H9 (cell line): ENCODE measurements around the gene IPPK. TPM values are rescaled to one million over a fixed set of nuclear protein-coding genes. Genes with fewer than 3 reads are reported as not detected.

Source experiments
- DNase-seq: peaks from one replicate; pipeline ENCODE4 v3.0.0-alpha.2; 2017
- H2AFZ ChIP-seq: one replicate; pipeline ENCODE4 v1.6.1; 2013; ENCODE audit warnings: mild to moderate bottlenecking, low read length, control low read depth, moderate library complexity
- H2AK5ac ChIP-seq: 2 replicates; pipeline ENCODE4 v1.6.1; 2013; ENCODE audit warnings: low read length, control low read depth, mixed read lengths; ENCODE audit not compliant: insufficient read length
- H2BK120ac ChIP-seq: one replicate; pipeline ENCODE4 v1.6.1; 2013; ENCODE audit warnings: low read depth, mild to moderate bottlenecking, low read length, control low read depth, inconsistent platforms; ENCODE audit not compliant: poor library complexity, severe bottlenecking
- H2BK12ac ChIP-seq: 2 replicates; pipeline ENCODE4 v1.6.1; 2013; ENCODE audit warnings: low read length, control low read depth, mixed read lengths, low read depth; ENCODE audit not compliant: insufficient read length
- H2BK15ac ChIP-seq: 2 replicates; pipeline ENCODE4 v1.6.1; 2013; ENCODE audit warnings: low read depth, low read length, control low read depth
- H2BK20ac ChIP-seq: one replicate; pipeline ENCODE4 v1.6.1; 2013; ENCODE audit warnings: low read depth, mild to moderate bottlenecking, low read length, control low read depth, inconsistent platforms; ENCODE audit not compliant: poor library complexity, severe bottlenecking
- H2BK5ac ChIP-seq: 2 replicates; pipeline ENCODE4 v1.6.1; 2013; ENCODE audit warnings: low read length, control low read depth, mixed read lengths; ENCODE audit not compliant: insufficient read length
- H3K14ac ChIP-seq: 2 replicates; pipeline ENCODE4 v1.6.1; 2013; ENCODE audit warnings: low read length, control low read depth; ENCODE audit not compliant: insufficient read depth
- H3K18ac ChIP-seq: 2 replicates; pipeline ENCODE4 v1.6.1; 2013; ENCODE audit warnings: low read depth, mild to moderate bottlenecking, mixed read lengths, low read length, control low read depth; ENCODE audit not compliant: insufficient read length
- H3K23ac ChIP-seq: 2 replicates; pipeline ENCODE4 v1.6.1; 2013; ENCODE audit warnings: low read length, control low read depth, mixed read lengths, low read depth; ENCODE audit not compliant: insufficient read length
- H3K23me2 ChIP-seq: 2 replicates; pipeline ENCODE4 v1.6.1; 2013; ENCODE audit warnings: low read depth, mild to moderate bottlenecking, mixed read lengths, low read length, control low read depth; ENCODE audit not compliant: insufficient read length, poor library complexity, severe bottlenecking
- H3K27ac ChIP-seq: 2 replicates; pipeline ENCODE4 v1.5.1; 2013; ENCODE audit warnings: low read length, control low read depth, mixed read lengths, low read depth; ENCODE audit not compliant: insufficient read length
- H3K27me3 ChIP-seq: 2 replicates; pipeline ENCODE4 v1.6.1; 2013; ENCODE audit warnings: low read length, control low read depth, inconsistent platforms; ENCODE audit not compliant: insufficient read depth
- H3K4ac ChIP-seq: 2 replicates; pipeline ENCODE4 v1.6.1; 2013; ENCODE audit warnings: low read depth, mild to moderate bottlenecking, control low read depth, inconsistent platforms, low read length, moderate library complexity
- H3K4me1 ChIP-seq: 2 replicates; pipeline ENCODE4 v1.6.1; 2013; ENCODE audit warnings: low read length, control low read depth, inconsistent platforms; ENCODE audit not compliant: insufficient read depth
- H3K4me2 ChIP-seq: 2 replicates; pipeline ENCODE4 v1.6.1; 2013; ENCODE audit warnings: low read length, control low read depth, mixed read lengths; ENCODE audit not compliant: insufficient read length, insufficient read depth
- H3K56ac ChIP-seq: 2 replicates; pipeline ENCODE4 v1.6.1; 2013; ENCODE audit warnings: low read depth, mild to moderate bottlenecking, mixed read lengths, low read length, control low read depth; ENCODE audit not compliant: insufficient read length
- H3K79me1 ChIP-seq: 2 replicates; pipeline ENCODE4 v1.6.1; 2013; ENCODE audit warnings: low read depth, mild to moderate bottlenecking, moderate library complexity, low read length, control low read depth, inconsistent platforms; ENCODE audit not compliant: insufficient read depth, poor library complexity, severe bottlenecking
- H3K79me2 ChIP-seq: 2 replicates; pipeline ENCODE4 v1.6.1; 2013; ENCODE audit warnings: low read length, control low read depth, inconsistent platforms; ENCODE audit not compliant: insufficient read depth
- H3K9ac ChIP-seq: 2 replicates; pipeline ENCODE4 v1.6.1; 2013; ENCODE audit warnings: low read length, control low read depth, mixed read lengths; ENCODE audit not compliant: insufficient read length; ENCODE audit errors: extremely low read depth
- H3K9me3 ChIP-seq: one replicate; pipeline ENCODE4 v1.6.1; 2013; ENCODE audit warnings: low read depth, low read length, inconsistent platforms; ENCODE audit not compliant: control insufficient read depth
- H3T11ph ChIP-seq: one replicate; pipeline ENCODE4 v1.6.1; 2013; ENCODE audit warnings: mild to moderate bottlenecking, low read length, control low read depth, inconsistent platforms
- H4K20me1 ChIP-seq: one replicate; pipeline ENCODE4 v1.6.1; 2013; ENCODE audit not compliant: control insufficient read depth, insufficient read length, insufficient read depth
- H4K5ac ChIP-seq: 2 replicates; pipeline ENCODE4 v1.6.1; 2013; ENCODE audit warnings: low read depth, mild to moderate bottlenecking, mixed read lengths, low read length, control low read depth; ENCODE audit not compliant: insufficient read length
- H4K8ac ChIP-seq: replicated peaks from 2 replicates; pipeline ENCODE4 v1.6.1; 2013; ENCODE audit warnings: low read length, control low read depth, mixed read lengths, low read depth; ENCODE audit not compliant: insufficient read length
- H4K91ac ChIP-seq: 2 replicates; pipeline ENCODE4 v1.6.1; 2013; ENCODE audit warnings: low read depth, mild to moderate bottlenecking, moderate library complexity, mixed read lengths, low read length, control low read depth; ENCODE audit not compliant: insufficient read length
- H3K27ac Mint-ChIP-seq, 3 experiments: 2 replicates in 2 of 3; 3 replicates in 1 of 3; pipeline ENCODE4 v1.8.0; 2020 to 2021; ENCODE audit warnings: mixed read lengths in 3 of 3, mild to moderate bottlenecking in 1 of 3, moderate library complexity in 1 of 3
- H3K27me3 Mint-ChIP-seq: 2 replicates; pipeline ENCODE4 v1.8.0; 2021; ENCODE audit warnings: low read depth, mild to moderate bottlenecking, moderate library complexity, mixed read lengths
- H3K36me3 Mint-ChIP-seq, 3 experiments: 2 replicates in 2 of 3; 3 replicates in 1 of 3; pipeline ENCODE4 v1.8.0; 2020 to 2021; ENCODE audit warnings: low read depth in 3 of 3, mixed read lengths in 3 of 3; ENCODE audit not compliant: insufficient read depth in 1 of 3
- H3K4me1 Mint-ChIP-seq, 2 experiments: 2 replicates each; pipeline ENCODE4 v1.8.0; 2020; ENCODE audit warnings: mixed read lengths in 2 of 2
- H3K4me3 Mint-ChIP-seq, 2 experiments: 2 replicates in 1 of 2; 3 replicates in 1 of 2; pipeline ENCODE4 v1.8.0; 2020 to 2021; ENCODE audit warnings: mild to moderate bottlenecking in 2 of 2, mixed read lengths in 2 of 2, moderate library complexity in 1 of 2
- H3K9me3 Mint-ChIP-seq, 2 experiments: 2 replicates in 1 of 2; 3 replicates in 1 of 2; pipeline ENCODE4 v1.8.0; 2020; ENCODE audit warnings: mild to moderate bottlenecking in 2 of 2, mixed read lengths in 2 of 2, moderate library complexity in 1 of 2
- WGBS: extraction: QIAGEN DNeasy Blood & Tissue Kit; methylation state at CpG from one replicate; pipeline ENCODE4 v1.1.7; 2013; ENCODE audit warnings: missing lambda C conversion rate, low lambda C conversion rate, mixed read lengths; ENCODE audit not compliant: insufficient read length; ENCODE audit errors: extremely low coverage; 5-methylcytosine and 5-hydroxymethylcytosine counted together
- total RNA-seq: library from RNA; stranded (reverse); gene quantifications from 2 replicates; pipeline ENCODE4 v1.2.1, GENCODE V29; 2021
- TF ChIP-seq, protein P1 (sequence below): fragments of 200-600 bp; sonication (generic); conservative IDR thresholded peaks from 3 replicates; pipeline ENCODE4 v1.8.0; 2021; ENCODE audit warnings: antibody characterized with exemption, mild to moderate bottlenecking

Gene IPPK
- total RNA-seq, 1 experiment from 2014 or later = 10.7 TPM

DNA sequence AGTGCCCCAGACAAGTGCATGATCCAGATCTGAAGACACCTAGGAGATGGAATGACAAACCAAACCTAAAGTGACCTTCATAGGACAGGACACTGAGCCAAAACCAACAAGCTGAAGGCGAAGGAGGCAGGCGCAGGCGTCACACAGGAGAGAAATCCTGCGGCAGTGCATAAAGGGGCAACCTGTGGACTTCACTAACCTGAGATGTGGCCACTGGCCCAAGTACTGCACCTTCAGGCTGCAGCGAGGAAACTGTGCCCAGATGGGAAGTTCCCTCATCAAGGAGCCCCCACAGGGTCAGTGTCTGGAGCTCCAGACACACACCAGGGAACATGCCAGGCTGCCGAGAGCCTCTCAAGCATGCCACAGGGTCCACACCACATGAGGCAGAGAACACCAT is 3.7 kb downstream of the IPPK start:
- H3K27ac Mint-ChIP-seq = no peak overlapping the region; a peak in 1 of 7 replicates
- Histone ChIP-seq H2BK12ac (no peak overlapping the region), H3K27me3 (no peaks in the 10 kb centered on the region), H2BK120ac (no peak overlapping the region), H2AFZ (no peak overlapping the region), H4K91ac (no peak overlapping the region), H4K5ac (no peak overlapping the region), H2AK5ac (no peak overlapping the region), H3K23me2 (peaks cover 5% of the 10 kb centered on the region), H3K27ac (no peak overlapping the region), H3K23ac (no peak overlapping the region), H2BK15ac (no peak overlapping the region), H2BK5ac (no peak overlapping the region), H3T11ph (no peak overlapping the region), H3K56ac (no peak overlapping the region), H3K4me1 (peaks cover 14% of the 10 kb centered on the region; the same call in 1 of the 2 replicates), H3K9me3 (no peaks in the 10 kb centered on the region), H4K20me1 (no peaks in the 10 kb centered on the region), H3K79me1 (peaks cover 14% of the 10 kb centered on the region), H3K14ac (no peak overlapping the region), H2BK20ac (no peak overlapping the region), H3K4ac (no peak overlapping the region), H3K18ac (no peak overlapping the region), H3K79me2 (peaks cover 12% of the 10 kb centered on the region; the same call in 1 of the 2 replicates), H4K8ac (no peak overlapping the region), H3K9ac (no peak overlapping the region), H3K4me2 (no peak overlapping the region)
- DNase-seq = no peak
- peaks cover 0 to 10% (median 0%) of the 10 kb centered on the region in 3 experiments; a peak in 5 of 7 replicates for H3K36me3 Mint-ChIP-seq
- H3K9me3 Mint-ChIP-seq = no peaks in the 10 kb centered on the region
- no peak overlapping the region for H3K4me3 Mint-ChIP-seq
- no CpG with 5 or more reads among the region's 6 CpGs for WGBS
- TF ChIP-seq, protein P1, sequence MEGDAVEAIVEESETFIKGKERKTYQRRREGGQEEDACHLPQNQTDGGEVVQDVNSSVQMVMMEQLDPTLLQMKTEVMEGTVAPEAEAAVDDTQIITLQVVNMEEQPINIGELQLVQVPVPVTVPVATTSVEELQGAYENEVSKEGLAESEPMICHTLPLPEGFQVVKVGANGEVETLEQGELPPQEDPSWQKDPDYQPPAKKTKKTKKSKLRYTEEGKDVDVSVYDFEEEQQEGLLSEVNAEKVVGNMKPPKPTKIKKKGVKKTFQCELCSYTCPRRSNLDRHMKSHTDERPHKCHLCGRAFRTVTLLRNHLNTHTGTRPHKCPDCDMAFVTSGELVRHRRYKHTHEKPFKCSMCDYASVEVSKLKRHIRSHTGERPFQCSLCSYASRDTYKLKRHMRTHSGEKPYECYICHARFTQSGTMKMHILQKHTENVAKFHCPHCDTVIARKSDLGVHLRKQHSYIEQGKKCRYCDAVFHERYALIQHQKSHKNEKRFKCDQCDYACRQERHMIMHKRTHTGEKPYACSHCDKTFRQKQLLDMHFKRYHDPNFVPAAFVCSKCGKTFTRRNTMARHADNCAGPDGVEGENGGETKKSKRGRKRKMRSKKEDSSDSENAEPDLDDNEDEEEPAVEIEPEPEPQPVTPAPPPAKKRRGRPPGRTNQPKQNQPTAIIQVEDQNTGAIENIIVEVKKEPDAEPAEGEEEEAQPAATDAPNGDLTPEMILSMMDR = no peak
- H3K4me1 Mint-ChIP-seq = peaks cover 15 to 25% of the 10 kb centered on the region in 2 experiments
- no peaks in the 10 kb centered on the region for H3K27me3 Mint-ChIP-seq
